ENCODE data around the gene CCNT1.
"Not testable (repeated sequence)": the region's sequence is repeated elsewhere in the genome, so short reads cannot be mapped to it uniquely, and the experiment has no call there.

CCNT1 gene

DNA sequence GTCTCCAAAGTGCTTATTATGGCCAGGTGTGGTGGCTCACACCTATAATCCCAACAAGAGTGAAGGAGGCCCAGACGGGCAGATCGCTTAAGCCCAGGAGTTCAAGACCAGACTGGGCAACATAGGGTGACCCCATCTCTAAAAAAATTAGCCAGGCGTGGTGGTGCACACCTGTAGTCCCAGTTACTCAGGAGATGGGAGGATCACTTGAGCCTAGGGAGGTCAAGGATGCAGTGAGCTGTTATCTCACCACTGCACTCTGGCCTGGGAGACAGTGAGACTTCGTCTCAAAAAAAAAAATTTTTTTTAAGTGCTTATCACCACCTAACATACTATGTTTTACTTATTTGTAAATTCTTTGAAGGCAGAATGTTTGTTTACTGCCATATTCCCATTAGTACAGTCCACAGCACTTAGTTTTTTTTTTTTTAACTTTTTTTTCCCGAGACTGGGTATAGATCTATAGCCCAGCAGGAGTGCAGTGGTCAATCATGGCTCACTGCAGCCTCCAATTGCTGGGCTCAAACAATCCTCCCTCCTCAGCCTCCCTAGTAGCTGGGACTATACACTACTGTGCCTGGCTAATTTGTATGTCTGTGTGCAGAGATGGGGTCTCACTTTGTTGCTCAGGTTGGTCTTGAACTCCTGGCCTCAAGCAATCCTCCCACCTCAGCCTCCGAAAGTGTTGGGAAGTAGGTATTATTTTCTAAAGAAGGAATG lies 29.7 kb downstream of the CCNT1 start:
- no peak for DNase-seq (ENCODE audit: low read depth)
- no peak overlapping the region for H3K4me3 ChIP-seq (ENCODE audit: low read depth, low read length)
- TF ChIP-seq, protein P1, sequence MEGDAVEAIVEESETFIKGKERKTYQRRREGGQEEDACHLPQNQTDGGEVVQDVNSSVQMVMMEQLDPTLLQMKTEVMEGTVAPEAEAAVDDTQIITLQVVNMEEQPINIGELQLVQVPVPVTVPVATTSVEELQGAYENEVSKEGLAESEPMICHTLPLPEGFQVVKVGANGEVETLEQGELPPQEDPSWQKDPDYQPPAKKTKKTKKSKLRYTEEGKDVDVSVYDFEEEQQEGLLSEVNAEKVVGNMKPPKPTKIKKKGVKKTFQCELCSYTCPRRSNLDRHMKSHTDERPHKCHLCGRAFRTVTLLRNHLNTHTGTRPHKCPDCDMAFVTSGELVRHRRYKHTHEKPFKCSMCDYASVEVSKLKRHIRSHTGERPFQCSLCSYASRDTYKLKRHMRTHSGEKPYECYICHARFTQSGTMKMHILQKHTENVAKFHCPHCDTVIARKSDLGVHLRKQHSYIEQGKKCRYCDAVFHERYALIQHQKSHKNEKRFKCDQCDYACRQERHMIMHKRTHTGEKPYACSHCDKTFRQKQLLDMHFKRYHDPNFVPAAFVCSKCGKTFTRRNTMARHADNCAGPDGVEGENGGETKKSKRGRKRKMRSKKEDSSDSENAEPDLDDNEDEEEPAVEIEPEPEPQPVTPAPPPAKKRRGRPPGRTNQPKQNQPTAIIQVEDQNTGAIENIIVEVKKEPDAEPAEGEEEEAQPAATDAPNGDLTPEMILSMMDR (IDR thresholded peaks at IDR 0.05; ENCODE audit: insufficient read depth, low read depth, low read length, missing control alignments), result no peak

DNA sequence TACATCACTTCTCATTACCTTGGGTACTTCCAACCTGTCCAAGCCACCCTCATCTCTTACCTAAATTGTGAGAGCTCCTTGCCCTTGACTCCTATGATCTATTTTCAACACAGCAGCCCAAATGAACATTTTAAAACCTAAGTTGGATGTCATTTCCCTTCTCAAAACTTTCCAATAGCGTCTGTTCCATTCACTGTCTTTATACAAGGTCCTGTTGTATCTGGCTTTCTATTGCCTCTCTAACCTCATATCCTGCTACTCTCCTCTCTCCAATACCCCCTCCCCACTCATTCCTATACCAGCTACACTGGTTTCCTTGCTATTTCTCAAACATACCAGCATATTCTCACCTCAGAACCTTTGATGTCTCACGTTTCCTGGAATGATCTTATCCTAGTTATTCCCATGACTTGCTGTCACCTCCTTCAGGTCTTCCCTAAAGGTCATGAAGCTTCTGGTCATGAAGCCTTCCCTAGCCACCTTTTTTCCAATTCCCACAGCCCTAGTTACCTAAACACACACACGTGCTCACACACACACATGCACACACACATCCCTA lies 30.4 kb downstream of the CCNT1 start:
- TF ChIP-seq, protein P1 (IDR thresholded peaks at IDR 0.05; ENCODE audit: insufficient read depth, low read depth, low read length, missing control alignments), result no peak
- H3K4me3 ChIP-seq (ENCODE audit: low read depth, low read length), result no peak overlapping the region
- DNase-seq (ENCODE audit: low read depth), result no peak

DNA sequence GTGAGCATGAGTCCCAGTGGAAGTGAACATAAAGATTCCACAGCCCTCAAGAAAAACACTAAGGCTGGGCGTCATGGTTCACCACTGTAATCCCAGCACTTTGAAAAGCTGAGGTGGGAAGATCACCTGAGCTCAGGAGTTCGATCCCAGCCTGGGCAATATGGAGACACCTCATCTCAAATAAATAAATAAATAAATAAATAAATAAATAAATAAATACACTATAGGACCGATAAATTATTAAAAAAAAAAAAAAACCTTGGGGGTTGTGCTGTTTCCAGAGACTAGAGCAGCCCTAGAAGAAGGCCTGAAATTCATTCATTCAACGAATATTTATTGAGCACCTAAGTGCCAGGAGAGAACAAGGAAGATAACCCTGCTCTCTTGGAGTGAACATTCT lies 33.0 kb downstream of the CCNT1 start:
- TF ChIP-seq, protein P1 (IDR thresholded peaks at IDR 0.05; ENCODE audit: insufficient read depth, low read depth, low read length, missing control alignments), result no peak
- DNase-seq (ENCODE audit: low read depth), result no peak
- H3K4me3 ChIP-seq (ENCODE audit: low read depth, low read length), result no peak overlapping the region

DNA sequence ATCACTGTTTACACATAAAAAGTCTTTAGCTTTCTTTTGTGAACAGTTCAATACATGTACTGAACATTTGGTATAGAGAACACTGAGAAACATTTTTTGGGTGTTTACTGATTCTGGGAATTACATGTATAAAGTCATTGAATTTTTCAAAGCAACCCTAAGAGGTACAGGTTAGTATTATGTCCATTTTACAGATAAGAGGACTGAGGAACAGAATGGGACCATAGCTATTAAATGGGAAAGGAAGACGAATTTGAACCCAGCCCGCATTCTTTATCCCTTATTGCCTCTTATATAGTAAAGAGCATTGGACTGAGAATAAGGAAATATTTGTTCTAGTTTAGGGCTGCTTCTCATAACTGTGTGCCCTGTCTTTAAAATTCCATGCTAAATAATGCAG lies 33.6 kb downstream of the CCNT1 start:
- no peak for DNase-seq (ENCODE audit: low read depth)
- H3K4me3 ChIP-seq (ENCODE audit: low read depth, low read length), result peak overlapping the region; percentile 89
- TF ChIP-seq, protein P1 (IDR thresholded peaks at IDR 0.05; ENCODE audit: insufficient read depth, low read depth, low read length, missing control alignments), result no peak

DNA sequence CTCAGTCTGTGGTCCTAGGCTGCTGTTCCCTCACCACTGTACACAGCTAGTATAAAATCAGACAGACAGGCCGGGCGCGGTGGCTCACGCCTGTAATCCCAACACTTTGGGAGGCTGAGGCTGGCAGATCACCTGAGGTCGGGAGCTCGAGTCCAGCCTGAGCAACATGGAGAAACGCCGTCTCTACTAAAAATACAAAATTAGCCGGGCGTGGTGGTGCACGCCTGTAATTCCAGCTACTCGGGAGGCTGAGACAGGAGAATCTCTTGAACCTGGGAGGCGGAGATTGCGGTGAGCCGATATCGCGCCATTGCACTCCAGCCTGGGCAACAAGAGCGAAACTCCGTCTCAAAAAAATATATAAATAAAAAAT lies 34.0 kb downstream of the CCNT1 start:
- DNase-seq (ENCODE audit: low read depth), result not testable (repeated sequence)
- peak overlapping the region; percentile 89 for H3K4me3 ChIP-seq (ENCODE audit: low read depth, low read length)

DNA sequence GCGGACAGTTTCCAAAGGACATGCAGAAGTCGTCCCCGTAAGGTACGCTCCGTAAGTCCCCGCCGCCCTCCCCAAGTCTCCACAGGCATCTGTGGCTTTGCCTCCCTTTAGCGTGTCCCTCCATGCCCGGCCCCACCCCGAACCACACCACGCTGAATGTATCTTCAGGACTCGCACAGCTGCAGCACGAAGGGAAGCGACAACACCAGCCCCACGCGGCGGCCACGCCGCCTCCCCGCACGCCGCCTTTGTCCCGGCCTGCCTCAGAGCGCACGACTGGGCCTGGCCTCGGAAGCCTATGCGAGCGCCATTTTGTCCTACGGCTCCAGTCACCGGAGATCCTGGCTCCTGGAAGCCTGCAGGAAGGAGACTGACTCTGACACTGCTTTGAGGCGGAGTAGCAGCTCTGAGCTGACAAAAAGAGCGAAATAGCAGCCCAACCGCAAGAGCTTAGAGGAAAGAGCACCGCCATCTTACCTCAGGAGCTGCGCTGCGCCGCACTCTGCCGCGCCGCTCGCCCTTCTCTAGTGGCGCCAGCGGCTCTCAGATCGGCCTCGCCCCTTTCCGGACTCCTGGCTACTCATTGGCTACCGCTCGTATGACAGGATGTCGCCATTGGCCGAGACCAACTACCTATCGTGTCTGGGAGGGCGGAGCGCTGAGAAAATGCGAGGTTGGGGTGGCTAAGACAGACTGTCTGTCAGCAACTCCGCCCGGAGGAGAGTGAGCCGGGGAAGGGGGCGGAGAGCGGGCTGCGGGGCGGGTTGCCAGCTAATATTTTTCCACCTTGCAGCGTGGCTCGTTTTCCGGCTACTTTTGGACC lies 34.6 kb downstream of the CCNT1 start, which contains the start of gene KANSL2:
Gene KANSL2, minus strand, starts transcription at position 529 of the 823 bp plus-strand sequence. CDS start 606 bp downstream, outside the sequence.
- TF ChIP-seq, protein P1 (IDR thresholded peaks at IDR 0.05; ENCODE audit: insufficient read depth, low read depth, low read length, missing control alignments), result no peak
- H3K4me3 ChIP-seq (ENCODE audit: low read depth, low read length), result peak within 1 kb of the TSS; percentile 92
- DNase-seq (ENCODE audit: low read depth), result peak; percentile 99

DNA sequence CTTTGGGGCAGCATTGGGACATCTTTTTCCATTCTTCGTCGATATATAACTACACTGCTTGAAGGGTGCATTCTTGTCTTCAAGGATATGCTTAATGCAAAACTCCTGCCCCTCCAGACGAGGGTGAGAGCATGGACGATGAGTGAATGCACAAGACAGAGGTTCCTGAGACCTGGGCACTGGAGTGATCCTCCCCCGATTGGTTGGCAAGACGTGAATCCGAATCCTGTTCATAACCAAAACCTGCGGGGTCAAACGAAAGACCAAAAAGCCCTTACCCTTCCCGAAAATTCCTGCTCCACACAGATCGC lies 35.2 kb downstream of the CCNT1 start:
- DNase-seq (ENCODE audit: low read depth), result peak; percentile 48

More for the DNA sequence above, 35.2 kb downstream of the CCNT1 start:
- peak overlapping the region; percentile 92 for H3K4me3 ChIP-seq (ENCODE audit: low read depth, low read length)
- TF ChIP-seq, protein P1 (IDR thresholded peaks at IDR 0.05; ENCODE audit: insufficient read depth, low read depth, low read length, missing control alignments), result no peak

Data from GM12865 (cell line).